ENCODE results near the gene TMEM170B.

The TMEM170B gene

DNA sequence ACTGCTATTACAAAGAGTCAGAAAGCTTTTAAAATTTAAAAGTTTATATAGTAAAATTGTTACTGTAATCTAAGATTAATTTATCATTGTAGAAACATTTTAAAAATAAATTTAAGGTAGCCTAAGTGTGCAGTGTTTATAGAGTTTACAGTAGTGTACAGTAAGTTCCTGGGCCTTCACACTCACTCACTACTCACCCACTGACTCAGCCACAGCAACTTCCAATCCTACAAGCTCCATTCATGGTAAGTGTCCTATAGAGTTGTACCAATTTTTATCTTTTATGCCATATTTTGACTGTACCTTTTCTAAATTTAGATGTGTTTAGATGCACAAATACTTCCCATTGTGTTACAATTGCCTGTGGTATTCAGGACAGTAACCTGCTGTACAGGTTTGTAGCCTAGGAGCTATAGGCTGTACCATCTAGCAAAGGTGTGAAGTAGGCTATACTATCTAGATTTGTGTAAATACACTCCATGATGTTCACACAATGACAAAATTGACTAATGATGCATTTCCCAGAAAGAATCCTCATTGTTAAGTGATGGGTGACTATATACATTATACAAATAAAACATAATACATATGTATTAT is 10.2 kb upstream of the TMEM170B start:
- DNase-seq (ENCODE audit: low spot score): no peak
- TF ChIP-seq, protein P1, sequence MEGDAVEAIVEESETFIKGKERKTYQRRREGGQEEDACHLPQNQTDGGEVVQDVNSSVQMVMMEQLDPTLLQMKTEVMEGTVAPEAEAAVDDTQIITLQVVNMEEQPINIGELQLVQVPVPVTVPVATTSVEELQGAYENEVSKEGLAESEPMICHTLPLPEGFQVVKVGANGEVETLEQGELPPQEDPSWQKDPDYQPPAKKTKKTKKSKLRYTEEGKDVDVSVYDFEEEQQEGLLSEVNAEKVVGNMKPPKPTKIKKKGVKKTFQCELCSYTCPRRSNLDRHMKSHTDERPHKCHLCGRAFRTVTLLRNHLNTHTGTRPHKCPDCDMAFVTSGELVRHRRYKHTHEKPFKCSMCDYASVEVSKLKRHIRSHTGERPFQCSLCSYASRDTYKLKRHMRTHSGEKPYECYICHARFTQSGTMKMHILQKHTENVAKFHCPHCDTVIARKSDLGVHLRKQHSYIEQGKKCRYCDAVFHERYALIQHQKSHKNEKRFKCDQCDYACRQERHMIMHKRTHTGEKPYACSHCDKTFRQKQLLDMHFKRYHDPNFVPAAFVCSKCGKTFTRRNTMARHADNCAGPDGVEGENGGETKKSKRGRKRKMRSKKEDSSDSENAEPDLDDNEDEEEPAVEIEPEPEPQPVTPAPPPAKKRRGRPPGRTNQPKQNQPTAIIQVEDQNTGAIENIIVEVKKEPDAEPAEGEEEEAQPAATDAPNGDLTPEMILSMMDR (IDR thresholded peaks at IDR 0.05; ENCODE audit: borderline replicate concordance, control extremely low read depth, extremely low read depth, insufficient read depth, missing control alignments): no peak
- in situ Hi-C loops (cut with MboI; ENCODE audit: low sequenced_read_pairs, unreplicated experiment): no loop called here

DNA sequence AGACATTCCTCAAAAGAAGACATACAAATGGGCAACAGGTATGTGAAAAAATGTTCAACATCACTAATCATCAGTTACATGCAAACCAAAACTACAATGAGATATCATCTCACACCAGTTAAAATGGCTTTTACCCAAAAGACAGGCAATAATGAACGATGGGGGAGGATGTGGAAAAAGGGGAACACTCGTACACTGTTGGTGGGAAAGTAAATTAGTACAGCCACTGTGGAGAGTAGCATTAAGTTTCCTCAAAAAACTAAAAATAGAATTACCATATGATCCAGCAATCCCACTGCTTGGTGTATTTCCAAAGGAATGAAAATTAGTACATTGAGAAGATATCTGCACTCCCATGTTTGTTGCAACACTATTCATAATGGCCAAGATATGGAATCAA is 8.6 kb upstream of the TMEM170B start:
- in situ Hi-C loops (cut with MboI; ENCODE audit: low sequenced_read_pairs, unreplicated experiment): no loop called here
- TF ChIP-seq, protein P1 (IDR thresholded peaks at IDR 0.05; ENCODE audit: borderline replicate concordance, control extremely low read depth, extremely low read depth, insufficient read depth, missing control alignments): no peak
- DNase-seq (ENCODE audit: low spot score): no peak

DNA sequence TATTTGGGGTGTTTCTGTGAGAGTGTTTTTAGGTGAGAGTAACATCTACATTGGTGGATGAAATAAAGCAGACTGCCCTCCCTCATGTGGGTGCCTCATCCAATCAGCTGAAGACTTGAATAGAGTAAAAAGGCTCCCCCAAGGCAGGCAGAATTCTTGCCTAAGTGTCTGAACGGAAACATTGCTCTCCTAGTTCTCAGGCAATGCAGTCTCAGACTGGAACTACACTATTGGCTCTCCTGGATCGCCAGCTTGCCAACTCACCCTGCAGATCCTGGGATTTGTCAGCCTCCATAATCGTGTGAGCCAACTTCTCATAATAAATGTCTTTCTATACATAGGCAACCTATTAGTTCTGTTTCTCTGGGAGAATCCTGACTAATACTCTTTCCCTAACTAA is 5.5 kb upstream of the TMEM170B start:
- no peak for DNase-seq (ENCODE audit: low spot score)

DNA sequence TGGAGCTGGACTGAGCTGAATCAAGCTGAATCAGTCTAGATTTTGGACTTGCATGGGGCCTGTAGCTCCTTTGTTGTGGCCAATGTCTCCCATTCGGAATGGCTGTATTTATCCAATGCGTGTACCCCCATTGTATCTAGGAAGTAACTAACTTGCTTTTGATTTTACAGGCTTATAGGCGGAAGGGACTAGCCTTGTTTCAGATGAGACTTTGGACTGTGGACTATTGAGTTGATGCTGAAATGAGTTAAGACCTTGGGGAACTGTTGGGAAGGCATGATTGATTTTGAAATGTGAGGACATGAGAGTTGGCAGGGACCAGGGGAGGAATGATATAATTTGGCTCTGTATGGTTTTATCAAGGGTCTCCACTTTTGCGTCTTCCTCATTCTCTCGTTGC is 3.0 kb upstream of the TMEM170B start:
- in situ Hi-C loops (cut with MboI; ENCODE audit: low sequenced_read_pairs, unreplicated experiment): no loop called here
- TF ChIP-seq, protein P1 (IDR thresholded peaks at IDR 0.05; ENCODE audit: borderline replicate concordance, control extremely low read depth, extremely low read depth, insufficient read depth, missing control alignments): no peak
- no peak for DNase-seq (ENCODE audit: low spot score)

More for the DNA sequence above, 5.5 kb upstream of the TMEM170B start:
- in situ Hi-C loops (cut with MboI; ENCODE audit: low sequenced_read_pairs, unreplicated experiment): no loop called here
- TF ChIP-seq, protein P1 (IDR thresholded peaks at IDR 0.05; ENCODE audit: borderline replicate concordance, control extremely low read depth, extremely low read depth, insufficient read depth, missing control alignments): no peak

DNA sequence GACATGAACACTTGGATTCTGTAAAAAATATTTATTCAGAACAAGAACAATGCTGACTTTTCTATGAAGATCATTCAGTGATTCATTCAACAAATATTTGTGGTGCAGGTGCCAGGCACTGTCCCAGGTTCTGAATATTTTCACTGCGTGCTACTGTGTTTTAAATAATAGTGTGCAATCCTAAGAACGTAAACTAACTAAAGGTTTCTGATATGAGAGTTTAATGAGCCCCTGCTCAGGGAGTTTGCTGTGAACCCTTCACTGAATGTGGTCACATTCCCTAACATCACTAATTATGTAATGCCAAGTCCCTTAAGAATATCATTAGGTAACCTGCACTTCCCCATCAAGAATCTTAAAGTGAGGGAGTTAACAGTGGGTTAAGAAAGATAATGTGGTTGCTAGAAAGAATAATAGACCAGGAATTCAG is 1.7 kb upstream of the TMEM170B start:
- in situ Hi-C loops (cut with MboI; ENCODE audit: low sequenced_read_pairs, unreplicated experiment): no loop called here
- TF ChIP-seq, protein P1 (IDR thresholded peaks at IDR 0.05; ENCODE audit: borderline replicate concordance, control extremely low read depth, extremely low read depth, insufficient read depth, missing control alignments): no peak
- DNase-seq (ENCODE audit: low spot score): no peak

DNA sequence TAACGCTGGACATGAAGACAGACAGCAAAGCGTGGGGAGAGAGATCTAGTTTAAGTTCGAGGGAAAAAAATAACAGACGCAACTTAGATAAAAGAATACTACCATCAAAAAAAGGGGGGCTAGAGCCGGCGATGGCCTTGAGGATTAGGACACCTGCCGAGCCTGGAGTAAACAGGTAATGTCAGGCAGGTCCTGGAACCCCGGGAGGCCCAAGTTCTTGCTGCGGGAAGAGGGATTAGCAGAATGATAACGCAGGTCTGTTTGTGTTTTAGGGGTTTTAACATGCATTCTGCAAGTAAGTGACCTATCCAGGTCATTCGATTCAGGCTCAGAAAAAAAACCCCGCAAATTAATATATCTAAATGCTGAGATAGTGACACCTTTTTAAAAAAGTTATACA is 754 bp upstream of the TMEM170B start:
- in situ Hi-C loops (cut with MboI; ENCODE audit: low sequenced_read_pairs, unreplicated experiment): no loop called here
- DNase-seq (ENCODE audit: low spot score): no peak
- TF ChIP-seq, protein P1 (IDR thresholded peaks at IDR 0.05; ENCODE audit: borderline replicate concordance, control extremely low read depth, extremely low read depth, insufficient read depth, missing control alignments): no peak
